Brain microvascular endothelial cell (primary cell): ENCODE measurements around the gene ZBTB7A.

ENCODE experiments used
- DNase-seq: peaks from one replicate; pipeline ENCODE4 v3.0.0-alpha.2; 2020
- H3K27ac ChIP-seq: fragments of 250-450 bp; sonication (Bioruptor Pico); 2 replicates; pipeline ENCODE4 v1.5.1; 2020; ENCODE audit warnings: mild to moderate bottlenecking, moderate library complexity
- H3K27me3 ChIP-seq: fragments of 250-450 bp; sonication (Bioruptor Pico); replicated peaks from 2 replicates; pipeline ENCODE4 v1.5.1; 2020; ENCODE audit warnings: mild to moderate bottlenecking
- H3K36me3 ChIP-seq: fragments of 250-450 bp; sonication (Bioruptor Pico); replicated peaks from 2 replicates; pipeline ENCODE4 v1.5.1; 2020; ENCODE audit warnings: mild to moderate bottlenecking
- H3K4me3 ChIP-seq: 2 replicates; pipeline ENCODE4 v1.5.1; 2011; ENCODE audit warnings: low read depth, mild to moderate bottlenecking, control low read depth, low read length, moderate library complexity
- in situ Hi-C: cut with HindIII; loops from 2 replicates; pipeline ENCODE4 v1.10.0; 2017; ENCODE audit warnings: low sequenced_read_pairs, low pct_ligation_motif_present
- TF ChIP-seq, protein P1 (sequence below): IDR thresholded peaks from 2 replicates; pipeline ENCODE4 v1.5.1; 2011; ENCODE audit warnings: low read depth, mild to moderate bottlenecking, moderate library complexity, low read length, control low read depth, inconsistent platforms; ENCODE audit errors: missing control alignments

Gene ZBTB7A

DNA sequence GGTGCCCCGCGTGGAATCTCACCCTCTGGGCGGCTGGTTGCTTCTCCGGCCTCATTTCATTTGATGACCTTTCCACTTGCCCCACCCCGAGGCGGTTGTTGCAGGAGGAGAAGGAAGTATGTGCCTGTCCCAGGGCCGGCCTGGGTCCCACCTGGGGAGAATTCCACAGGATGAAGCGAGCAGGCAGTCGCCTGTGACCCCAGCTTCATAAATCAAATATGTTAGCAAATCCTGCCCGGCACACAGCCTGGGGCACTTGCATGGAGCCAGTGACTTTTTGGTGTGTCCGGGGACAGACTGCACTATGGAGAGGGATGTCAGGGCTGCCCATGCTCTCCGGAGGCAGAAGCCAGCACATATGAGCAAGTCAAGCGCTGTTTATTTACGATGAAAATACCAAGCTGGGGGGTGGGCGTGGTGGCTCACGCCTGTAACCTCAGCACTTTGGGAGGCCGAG is 19.7 kb upstream of the ZBTB7A start:
- no peaks in the 10 kb centered on the region for H3K27me3 ChIP-seq
- DNase-seq, result no peak
- H3K4me3 ChIP-seq, result no peak overlapping the region
- TF ChIP-seq, protein P1, sequence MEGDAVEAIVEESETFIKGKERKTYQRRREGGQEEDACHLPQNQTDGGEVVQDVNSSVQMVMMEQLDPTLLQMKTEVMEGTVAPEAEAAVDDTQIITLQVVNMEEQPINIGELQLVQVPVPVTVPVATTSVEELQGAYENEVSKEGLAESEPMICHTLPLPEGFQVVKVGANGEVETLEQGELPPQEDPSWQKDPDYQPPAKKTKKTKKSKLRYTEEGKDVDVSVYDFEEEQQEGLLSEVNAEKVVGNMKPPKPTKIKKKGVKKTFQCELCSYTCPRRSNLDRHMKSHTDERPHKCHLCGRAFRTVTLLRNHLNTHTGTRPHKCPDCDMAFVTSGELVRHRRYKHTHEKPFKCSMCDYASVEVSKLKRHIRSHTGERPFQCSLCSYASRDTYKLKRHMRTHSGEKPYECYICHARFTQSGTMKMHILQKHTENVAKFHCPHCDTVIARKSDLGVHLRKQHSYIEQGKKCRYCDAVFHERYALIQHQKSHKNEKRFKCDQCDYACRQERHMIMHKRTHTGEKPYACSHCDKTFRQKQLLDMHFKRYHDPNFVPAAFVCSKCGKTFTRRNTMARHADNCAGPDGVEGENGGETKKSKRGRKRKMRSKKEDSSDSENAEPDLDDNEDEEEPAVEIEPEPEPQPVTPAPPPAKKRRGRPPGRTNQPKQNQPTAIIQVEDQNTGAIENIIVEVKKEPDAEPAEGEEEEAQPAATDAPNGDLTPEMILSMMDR, result no peak
- peaks cover 15% of the 10 kb centered on the region for H3K36me3 ChIP-seq
- no peak overlapping the region for H3K27ac ChIP-seq
- in situ Hi-C loops, result no loop called here

DNA sequence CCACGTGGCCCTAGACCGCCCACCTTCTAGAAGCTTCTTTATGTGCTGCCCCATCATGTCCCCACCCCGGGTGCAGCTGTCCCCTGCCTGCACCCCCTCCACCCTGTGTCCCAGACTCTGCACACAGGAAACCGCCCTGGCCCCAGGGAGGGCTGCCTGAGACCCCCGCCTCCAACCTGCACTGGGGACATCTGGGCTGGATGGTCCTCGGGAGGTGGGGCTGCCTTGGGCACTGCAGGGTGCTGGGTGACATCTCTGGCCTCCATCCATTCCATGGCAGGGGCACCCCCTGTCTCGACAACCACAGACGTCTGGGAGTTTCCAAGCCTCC is 17.8 kb upstream of the ZBTB7A start:
- H3K36me3 ChIP-seq, result peaks cover 7% of the 10 kb centered on the region
- no peak for DNase-seq
- no peak overlapping the region for H3K4me3 ChIP-seq
- no peak overlapping the region for H3K27ac ChIP-seq
- in situ Hi-C loops, result no loop called here
- TF ChIP-seq, protein P1, result no peak
- H3K27me3 ChIP-seq, result no peaks in the 10 kb centered on the region

DNA sequence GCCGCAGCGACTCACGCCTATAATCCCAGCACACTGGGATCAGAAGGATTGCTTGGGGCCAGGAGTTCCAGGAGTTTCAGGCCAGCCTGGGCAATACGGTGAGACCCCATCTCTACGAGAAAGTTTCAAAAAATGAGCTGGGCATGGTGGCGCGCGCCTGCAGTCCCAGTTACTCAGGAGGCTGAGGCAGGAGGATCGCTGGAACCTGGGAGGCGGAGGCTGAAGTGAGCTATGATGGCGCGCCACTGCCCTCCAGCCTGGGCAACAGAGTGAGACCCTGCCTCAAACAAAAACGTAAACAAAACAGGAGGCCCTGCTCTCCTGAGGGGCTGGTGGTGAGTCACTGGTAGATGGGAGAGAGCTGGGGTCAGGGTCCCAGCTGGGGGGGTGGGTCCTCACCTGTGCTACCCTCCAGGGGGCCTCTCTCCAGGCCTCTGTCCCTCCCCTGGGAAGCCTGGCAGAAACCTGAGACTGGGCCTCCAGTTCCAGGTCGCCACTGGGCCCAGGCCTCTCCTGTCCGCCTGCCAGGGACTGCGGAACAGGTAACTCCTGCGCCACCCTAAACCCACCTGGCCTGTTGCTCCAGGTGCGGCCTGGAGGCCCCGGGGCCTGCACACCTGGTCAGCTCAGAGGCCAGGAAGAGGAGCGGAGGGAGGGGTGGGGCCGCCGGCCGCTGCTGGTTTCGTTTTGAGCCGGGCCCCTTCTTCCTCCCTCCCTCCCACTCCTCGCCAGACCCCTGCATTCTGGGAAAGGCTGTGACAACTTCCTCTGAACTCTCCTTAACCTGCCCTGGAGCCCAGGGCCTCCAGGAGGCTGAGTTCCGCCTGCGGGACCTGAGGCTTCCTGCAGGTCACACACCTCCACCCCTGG is 17.2 kb upstream of the ZBTB7A start:
- Histone ChIP-seq H3K4me3 (no peak overlapping the region), H3K36me3 (peaks cover 2% of the 10 kb centered on the region), H3K27ac (no peak overlapping the region), H3K27me3 (no peaks in the 10 kb centered on the region)
- TF ChIP-seq, protein P1, result no peak
- no peak for DNase-seq
- in situ Hi-C loops, result no loop called here

DNA sequence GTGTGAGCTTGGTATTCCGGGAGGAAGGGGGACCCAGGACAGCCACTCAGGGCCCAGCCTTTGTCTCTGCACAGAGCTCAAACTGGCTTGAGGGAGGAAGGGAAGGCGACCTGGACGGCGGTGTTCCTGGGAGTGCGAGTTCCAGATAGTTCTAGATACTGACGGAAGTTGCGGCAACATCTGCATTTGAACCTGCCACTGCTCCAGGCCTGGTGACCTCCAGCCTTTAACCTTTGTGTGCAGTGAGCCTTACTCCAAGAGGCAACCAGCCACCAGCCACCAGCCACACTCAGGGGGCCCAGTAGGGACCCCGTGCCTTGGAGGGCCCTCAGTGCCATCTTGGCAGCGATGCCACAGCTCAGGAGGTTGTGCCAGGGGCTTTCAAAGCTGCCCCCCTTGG is 15.5 kb upstream of the ZBTB7A start:
- Histone ChIP-seq H3K27me3 (no peaks in the 10 kb centered on the region), H3K36me3 (no peaks in the 10 kb centered on the region), H3K4me3 (no peak overlapping the region), H3K27ac (no peak overlapping the region)
- in situ Hi-C loops, result no loop called here
- DNase-seq, result no peak
- TF ChIP-seq, protein P1, result no peak

DNA sequence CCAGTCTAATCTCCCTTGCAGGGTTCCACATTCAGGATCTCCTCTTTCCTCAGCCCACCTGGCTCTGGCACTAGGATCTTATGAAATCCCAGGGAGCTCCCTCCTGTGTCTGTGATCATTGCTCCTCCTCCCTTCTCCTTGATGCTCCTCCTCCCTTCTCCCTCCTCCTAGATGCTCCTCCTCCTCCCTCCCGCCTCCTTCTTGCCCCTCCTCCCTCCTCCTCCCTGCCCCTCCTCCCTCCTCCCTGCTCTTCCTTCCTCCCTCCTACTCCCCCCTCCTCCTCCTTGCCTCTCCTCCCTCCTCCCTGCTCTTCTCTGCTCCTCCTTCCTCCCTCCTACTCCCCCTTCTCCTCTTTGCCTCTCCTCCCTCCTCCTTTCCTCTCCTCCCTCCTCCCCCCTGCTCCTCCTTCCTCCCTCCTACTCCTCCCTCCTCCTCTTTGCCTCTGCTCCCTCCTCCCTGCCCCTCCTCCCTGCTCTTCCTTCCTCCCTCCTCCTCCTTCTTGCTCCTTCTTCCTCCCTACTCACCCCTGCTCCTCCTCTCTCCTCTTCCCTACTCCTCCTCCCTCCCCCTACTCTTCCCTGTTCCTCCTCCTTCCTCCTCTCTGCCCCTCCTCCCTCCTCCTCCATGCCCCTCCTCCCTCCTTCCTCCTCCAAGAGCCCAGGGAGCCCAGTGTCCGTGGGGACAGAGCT is 14.9 kb upstream of the ZBTB7A start:
- Histone ChIP-seq H3K36me3 (no peaks in the 10 kb centered on the region), H3K4me3 (no peak overlapping the region), H3K27me3 (no peaks in the 10 kb centered on the region), H3K27ac (no peak overlapping the region)
- no peak for DNase-seq
- TF ChIP-seq, protein P1, result no peak
- in situ Hi-C loops, result no loop called here
